SK-N-SH (cell line): ENCODE data around the gene FBLN7. TPM values are rescaled to one million over a fixed set of nuclear protein-coding genes. Genes with fewer than 3 reads are reported as not detected.

Source experiments
- CTCF ChIA-PET: fragments of 300-600, 350-600 bp; formaldehyde crosslinking; extraction: SDS; loops from one replicate; lab custom pipeline; 2021; lab: Yijun Ruan, JAX
- POLR2A ChIA-PET: fragments of 350-600 bp; sonication (Branson Sonifier 250); formaldehyde crosslinking; extraction: SDS; loops from one replicate; lab custom pipeline; 2020; ENCODE audit warnings: antibody characterized with exemption, inconsistent platforms; lab: Yijun Ruan, JAX
- DNase-seq: peaks from one replicate; pipeline ENCODE4 v3.0.0; 2012
- H2AFZ ChIP-seq: fragments of 200-600 bp; sonication (generic); 2 replicates; pipeline ENCODE4 v1.8.1; 2016; ENCODE audit warnings: antibody characterized with exemption, mild to moderate bottlenecking, low read depth
- H3F3A ChIP-seq: fragments of 200-600 bp; sonication (generic); replicated peaks from 2 replicates; pipeline ENCODE3; 2016; ENCODE audit warnings: antibody characterized with exemption, mild to moderate bottlenecking; ENCODE audit not compliant: insufficient read depth
- H3K27ac ChIP-seq, 2 experiments: fragments of 200-500 bp in 1 of 2; fragments of 200-600 bp in 1 of 2; sonication (Bioruptor generic) in 1 of 2; sonication (generic), shearing (Covaris generic) in 1 of 2; 2 replicates each; pipeline versions ENCODE4 v1.5.1 to v1.6.1; 2014 to 2016; ENCODE audit warnings: low read depth in 2 of 2, inconsistent platforms in 1 of 2, low read length in 1 of 2, mild to moderate bottlenecking in 1 of 2, mixed read lengths in 1 of 2
- H3K27me3 ChIP-seq: fragments of 200-600 bp; sonication (generic), shearing (Covaris generic); 2 replicates; pipeline ENCODE4 v1.6.1; 2016; ENCODE audit warnings: mixed run types; ENCODE audit not compliant: insufficient read depth
- H3K36me3 ChIP-seq, 2 experiments: fragments of 200-500 bp in 1 of 2; fragments of 200-600 bp in 1 of 2; sonication (Bioruptor generic) in 1 of 2; sonication (generic) in 1 of 2; replicated peaks in 1 of 2; 2 replicates each; pipeline versions ENCODE3 to v1.5.1; 2014 to 2016; ENCODE audit warnings: low read length in 1 of 2, mild to moderate bottlenecking in 1 of 2; ENCODE audit not compliant: insufficient read depth in 2 of 2, control insufficient read depth in 1 of 2
- H3K4me1 ChIP-seq, 2 experiments: fragments of 200-500 bp in 1 of 2; fragments of 200-600 bp in 1 of 2; sonication (Bioruptor generic) in 1 of 2; sonication (generic), shearing (Covaris generic) in 1 of 2; 2 replicates each; pipeline versions ENCODE4 v1.5.1 to v1.6.1; 2014 to 2016; ENCODE audit warnings: low read depth in 1 of 2, low read length in 1 of 2, mixed run types in 1 of 2; ENCODE audit not compliant: insufficient read depth in 2 of 2, control insufficient read depth in 1 of 2
- H3K4me2 ChIP-seq: fragments of 200-600 bp; sonication (generic), shearing (Covaris generic); 2 replicates; pipeline ENCODE4 v1.6.1; 2017; ENCODE audit warnings: mixed run types
- H3K4me3 ChIP-seq, 2 experiments: fragments of 200-500 bp in 1 of 2; fragments of 200-600 bp in 1 of 2; sonication (Bioruptor generic) in 1 of 2; sonication (generic), shearing (Covaris generic) in 1 of 2; 2 replicates each; pipeline versions ENCODE4 v1.5.1 to v1.8.1; 2014 to 2016; ENCODE audit warnings: low read depth in 2 of 2, inconsistent platforms in 1 of 2, low read length in 1 of 2, mild to moderate bottlenecking in 1 of 2, mixed read lengths in 1 of 2, moderate library complexity in 1 of 2
- H3K79me2 ChIP-seq: fragments of 200-600 bp; sonication (generic); 2 replicates; pipeline ENCODE4 v1.8.1; 2017; ENCODE audit warnings: mild to moderate bottlenecking; ENCODE audit not compliant: insufficient read depth
- H3K9ac ChIP-seq: fragments of 200-600 bp; sonication (generic); 2 replicates; pipeline ENCODE4 v1.6.1; 2017; ENCODE audit warnings: mixed run types
- H3K9me2 ChIP-seq: fragments of 200-600 bp; sonication (generic); 2 replicates; pipeline ENCODE4 v1.6.1; 2017; ENCODE audit warnings: mixed run types
- H3K9me3 ChIP-seq: fragments of 200-600 bp; sonication (generic); 2 replicates; pipeline ENCODE4 v1.6.1; 2017; ENCODE audit warnings: mixed run types, mild to moderate bottlenecking, moderate library complexity
- H4K20me1 ChIP-seq: fragments of 200-600 bp; sonication (generic); 2 replicates; pipeline ENCODE4 v1.6.1; 2017; ENCODE audit warnings: mild to moderate bottlenecking, mixed run types; ENCODE audit not compliant: insufficient read depth
- CTCF ChIP-seq: fragments of 200-600 bp; sonication (generic); IDR thresholded peaks from 2 replicates; pipeline ENCODE4 v1.6.1; 2017; ENCODE audit warnings: antibody characterized with exemption, mild to moderate bottlenecking, moderate library complexity
- FOXM1 ChIP-seq: IDR thresholded peaks from 2 replicates; pipeline ENCODE4 v1.4.0; 2012; ENCODE audit warnings: low read depth, mild to moderate bottlenecking
- GABPA ChIP-seq: IDR thresholded peaks from 2 replicates; pipeline ENCODE4 v1.4.0; 2012; ENCODE audit warnings: low read depth, mild to moderate bottlenecking
- IRF3 ChIP-seq: fragments of 150-350 bp; IDR thresholded peaks from 2 replicates; pipeline ENCODE4 v1.6.1; 2016; ENCODE audit warnings: mild to moderate bottlenecking, low read depth, low read length
- NFIC ChIP-seq: IDR thresholded peaks from 2 replicates; pipeline ENCODE4 v1.4.0; 2012; ENCODE audit warnings: borderline replicate concordance
- NRF1 ChIP-seq: IDR thresholded peaks from 2 replicates; pipeline ENCODE4 v1.6.1; 2012; ENCODE audit warnings: low read depth, mild to moderate bottlenecking, low read length
- PBX3 ChIP-seq: IDR thresholded peaks from 2 replicates; pipeline ENCODE4; 2012
- RXRA ChIP-seq: IDR thresholded peaks from 2 replicates; pipeline ENCODE4 v1.4.0; 2012; ENCODE audit warnings: low read depth, mild to moderate bottlenecking, borderline replicate concordance
- SIN3A ChIP-seq: IDR thresholded peaks from 2 replicates; pipeline ENCODE4 v1.6.1; 2012; ENCODE audit warnings: low read depth, mild to moderate bottlenecking, low read length, moderate library complexity, borderline replicate concordance
- USF2 ChIP-seq: fragments of 150-350 bp; IDR thresholded peaks from 2 replicates; pipeline ENCODE4 v1.6.1; 2017; ENCODE audit warnings: antibody characterized with exemption, low read length, low read depth, borderline replicate concordance
- YY1 ChIP-seq: IDR thresholded peaks from 2 replicates; pipeline ENCODE4 v1.4.0; 2012; ENCODE audit warnings: low read depth, mild to moderate bottlenecking
- WGBS: methylation state at CpG from one replicate; pipeline ENCODE4 v1.1.6; 2017; ENCODE audit warnings: low lambda C conversion rate; 5-methylcytosine and 5-hydroxymethylcytosine counted together
- polyA plus RNA-seq, 3 experiments: library from polyadenylated mRNA; depleted of rRNA; stranded (reverse); fragments of >200 nt; gene quantifications; 2 replicates each; pipeline ENCODE4 v1.2.3, GENCODE V29; 2012

FBLN7 gene
- polyA plus RNA-seq, 1 of the 3 experiments (the other 2 are of a cell fraction), result 4.4 TPM

GRCh38 chr2:112189001-112189556 lies 50.9 kb downstream of the FBLN7 start (continued):
- TF ChIP-seq IRF3 (no peak), YY1 (no peak), PBX3 (no peak), NRF1 (no peak), RXRA (no peak), SIN3A (no peak), FOXM1 (no peak), GABPA (no peak), USF2 (no peak)
- TF ChIP-seq, all 33 proteins: peak for 0

GRCh38 chr2:112194028-112194427 lies 55.8 kb downstream of the FBLN7 start:
- Histone ChIP-seq H3K27ac (no peak overlapping the region), H3K27me3 (no peaks in the 10 kb centered on the region), H3K4me3 (no peak overlapping the region), H3K9ac (no peak overlapping the region), H3K79me2 (no peaks in the 10 kb centered on the region), H3F3A (no peaks in the 10 kb centered on the region), H2AFZ (no peak overlapping the region), H3K9me3 (no peaks in the 10 kb centered on the region), H3K36me3 (no peaks in the 10 kb centered on the region), H3K4me1 (peaks cover 0 to under 1% of the 10 kb centered on the region in 2 experiments; a peak in 1 of 4 replicates), H4K20me1 (no peaks in the 10 kb centered on the region), H3K4me2 (no peak overlapping the region), H3K9me2 (no peaks in the 10 kb centered on the region)
- ChIA-PET POLR2A (no interaction called here), CTCF (no interaction called here)
- no peak for DNase-seq
- 68% methylated on average over 2 of the region's 2 CpGs for WGBS
- TF ChIP-seq NRF1 (no peak), CTCF (no peak), NFIC (no peak)
